Measurements from ENCODE around the gene TTC33.
"Not testable (repeated sequence)": the region's sequence is repeated elsewhere in the genome, so short reads cannot be mapped to it uniquely, and the experiment has no call there.

The TTC33 gene

GRCh38 chr5:40649463-40650030, 106.2 kb downstream of the TTC33 start:
- DNase-seq, result peak; percentile 16

DNA sequence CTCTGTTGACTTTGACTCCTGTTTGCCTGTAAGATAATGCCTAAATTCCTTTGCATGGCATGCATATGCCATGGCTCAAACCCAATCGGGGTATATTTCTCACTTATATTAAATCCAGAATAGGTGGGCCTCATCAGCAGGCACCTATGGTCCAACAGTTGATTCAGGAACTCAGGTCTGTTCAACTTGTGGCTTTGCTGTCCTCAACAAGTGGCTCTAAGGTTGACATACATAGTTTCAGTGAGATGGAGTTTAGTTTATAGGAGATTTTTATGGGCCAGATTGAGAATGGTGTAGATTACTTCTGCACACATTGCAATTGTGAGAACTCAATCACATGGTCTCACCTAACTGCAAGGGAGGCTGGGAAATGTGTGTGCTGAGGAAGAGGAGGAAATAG, 107.6 kb downstream of the TTC33 start:
- no peak for DNase-seq

DNA sequence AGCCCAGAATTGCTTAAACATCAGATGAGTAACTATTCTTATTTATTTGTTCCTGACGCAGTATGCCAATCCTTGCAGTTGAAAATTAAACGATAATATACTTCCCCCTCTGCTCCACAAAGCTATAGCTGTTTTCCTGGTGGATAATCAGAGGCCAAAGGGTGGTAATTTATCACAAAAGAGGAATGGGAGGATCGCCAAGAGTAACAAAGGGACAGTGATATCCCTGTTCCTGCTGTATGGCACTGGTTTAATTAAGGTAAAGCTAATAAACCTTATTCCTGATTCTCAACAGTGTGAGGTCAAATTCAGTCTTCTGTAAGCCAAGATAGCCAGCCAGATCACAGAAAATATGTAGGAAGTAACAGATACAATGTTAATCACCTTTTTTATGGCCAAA, 109.5 kb downstream of the TTC33 start:
- no peak for DNase-seq

GRCh38 chr5:40639531-40639930, 116.2 kb downstream of the TTC33 start:
- DNase-seq, result not testable (repeated sequence)

DNA sequence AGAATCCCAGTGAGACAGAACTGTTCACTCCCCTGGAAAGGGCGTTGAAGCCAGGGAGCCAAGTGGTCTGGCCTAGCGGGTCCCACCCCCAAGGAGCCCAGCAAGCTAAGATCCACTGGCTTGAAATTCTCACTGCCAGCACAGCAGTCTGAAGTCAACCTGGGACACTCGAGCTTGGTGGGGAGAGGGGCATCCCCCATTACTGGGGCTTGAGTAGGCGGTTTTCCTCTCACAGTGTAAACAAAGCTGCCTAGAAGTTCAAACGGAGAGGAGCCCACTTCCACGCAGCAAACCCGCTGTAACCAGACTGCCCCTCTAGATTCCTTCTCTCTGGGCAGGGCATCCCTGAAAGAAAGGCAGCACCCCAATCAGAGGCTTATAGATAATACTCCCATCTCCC, 121.2 kb downstream of the TTC33 start:
- no peak for DNase-seq

DNA sequence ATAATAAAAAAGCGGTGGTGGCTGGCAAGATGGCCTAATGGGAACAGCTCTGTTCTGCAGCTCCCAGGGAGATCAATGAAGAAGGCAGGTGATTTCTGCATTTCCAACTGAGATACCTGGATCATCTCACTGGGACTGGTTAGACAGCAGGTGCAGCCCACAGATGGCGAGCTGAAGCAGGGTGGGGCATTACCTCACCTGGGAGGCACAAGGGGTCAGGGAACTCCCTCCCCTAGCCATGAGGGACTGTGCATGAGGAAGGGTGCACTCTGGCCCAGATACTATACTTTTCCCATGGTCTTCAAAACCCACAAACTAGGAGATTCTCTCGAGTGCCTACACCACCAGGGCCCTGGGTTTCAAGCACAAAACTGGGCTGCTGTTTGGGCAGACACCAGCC, 121.6 kb downstream of the TTC33 start:
- no peak for DNase-seq

GRCh38 chr5:40631236-40631635, 124.5 kb downstream of the TTC33 start:
- no peak for DNase-seq

GRCh38 chr5:40630126-40630525, 125.6 kb downstream of the TTC33 start:
- no peak for DNase-seq

- DNase-seq, result peak; percentile 72
These were observed 127.4 kb downstream of the TTC33 start for GRCh38 chr5:40628407-40628806.

DNA sequence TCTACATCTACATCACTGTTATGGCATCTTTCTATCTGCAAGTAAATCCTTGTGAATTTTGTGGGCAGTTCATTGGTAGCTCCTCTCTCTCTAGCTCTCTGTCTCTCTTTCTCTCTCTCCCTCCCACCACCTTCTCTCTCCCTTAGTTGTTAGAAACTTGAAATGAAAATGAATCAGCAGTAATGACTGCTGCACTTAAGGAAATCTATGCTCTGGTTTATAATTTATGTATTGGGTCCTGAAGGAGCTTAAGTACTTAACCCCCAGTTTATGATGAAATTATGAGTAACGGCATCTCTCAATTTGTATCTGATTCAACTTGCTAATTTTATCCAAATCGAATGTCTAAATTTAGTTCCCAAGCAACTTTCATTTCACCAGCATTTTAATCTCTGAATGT, 128.1 kb downstream of the TTC33 start:
- no peak for DNase-seq

DNA sequence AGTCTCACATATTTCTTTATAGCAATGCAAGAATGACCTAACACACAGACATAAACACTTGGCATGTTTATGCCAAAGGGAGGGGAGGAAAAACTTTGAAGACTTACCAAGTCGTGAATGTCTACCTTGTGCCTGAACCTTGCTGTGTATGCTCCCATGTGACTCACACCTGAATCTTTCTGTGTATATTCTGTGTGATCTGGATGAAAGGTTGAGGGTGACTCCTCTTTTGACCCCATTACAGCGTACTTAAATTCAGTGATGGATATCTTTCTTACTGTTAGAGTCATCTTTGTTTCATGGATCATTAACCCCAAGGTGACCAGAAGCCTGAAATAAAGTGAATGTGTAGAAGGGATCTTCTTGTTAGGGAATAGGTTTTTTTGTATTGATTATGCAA, 129.0 kb downstream of the TTC33 start:
- DNase-seq, result no peak

GRCh38 chr5:40623480-40624420, 132.0 kb downstream of the TTC33 start:
- no peak for DNase-seq

DNA sequence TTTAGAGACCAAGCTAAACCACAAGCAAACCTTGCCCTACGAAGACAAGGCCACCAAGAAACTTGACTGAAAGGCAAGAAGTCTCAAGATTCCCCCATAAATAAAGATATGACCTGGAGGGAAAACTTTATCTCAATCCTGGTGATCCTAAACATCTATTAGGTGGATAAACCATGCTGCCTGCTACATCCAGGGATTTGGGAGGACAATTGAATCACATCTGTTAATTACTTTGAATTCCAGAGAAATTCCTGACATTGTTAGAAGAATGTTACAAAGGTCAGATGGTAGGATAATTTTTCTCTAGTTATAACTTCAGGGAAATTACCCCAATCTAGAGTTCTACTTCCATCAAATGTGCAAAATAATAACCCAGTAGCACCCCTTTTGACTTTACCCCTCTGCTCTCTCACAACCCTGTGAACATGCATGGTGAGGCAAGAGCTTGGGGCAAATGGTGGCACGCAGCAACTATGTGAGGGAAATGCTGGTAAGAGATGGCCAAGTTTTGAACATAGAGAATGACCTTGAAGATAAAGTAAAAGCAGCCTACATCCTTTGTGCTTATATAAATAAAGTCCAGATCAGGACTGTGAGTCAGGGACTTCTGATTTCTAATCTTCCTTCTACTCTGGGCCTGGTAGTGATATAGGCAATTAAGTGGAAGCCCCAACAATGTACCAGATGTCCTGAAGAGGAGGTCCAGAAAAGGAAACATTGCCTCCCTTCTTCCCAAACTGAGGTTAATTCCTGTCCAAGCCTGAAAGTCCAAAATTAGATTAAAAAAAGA, 133.1 kb downstream of the TTC33 start:
- no peak for DNase-seq

DNA sequence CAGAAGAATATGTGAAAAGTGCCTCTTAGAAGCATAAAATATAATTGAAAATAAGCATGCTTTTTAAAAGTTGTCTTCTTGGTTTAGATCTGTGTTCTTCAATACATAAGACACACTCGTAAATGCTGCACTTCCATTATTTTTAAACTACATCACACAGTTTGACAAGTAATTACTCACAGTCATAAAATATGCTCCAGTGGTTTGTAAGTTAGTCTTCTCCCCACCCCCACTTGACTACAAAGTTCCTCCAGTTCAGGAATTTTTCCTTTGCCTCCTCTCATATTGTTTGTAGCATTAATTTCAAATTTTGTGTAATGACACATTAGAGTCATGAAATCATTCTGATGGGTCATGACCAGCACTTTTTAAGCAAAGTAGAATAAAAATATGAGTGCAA, 136.3 kb downstream of the TTC33 start:
- DNase-seq, result no peak

- no peak for DNase-seq
These were observed 136.8 kb downstream of the TTC33 start for GRCh38 chr5:40618926-40619325.

GRCh38 chr5:40616781-40617180, 139.0 kb downstream of the TTC33 start:
- DNase-seq, result peak; percentile 28

- DNase-seq, result peak; percentile 62
These were observed 140.1 kb downstream of the TTC33 start for GRCh38 chr5:40615586-40616170.

DNA sequence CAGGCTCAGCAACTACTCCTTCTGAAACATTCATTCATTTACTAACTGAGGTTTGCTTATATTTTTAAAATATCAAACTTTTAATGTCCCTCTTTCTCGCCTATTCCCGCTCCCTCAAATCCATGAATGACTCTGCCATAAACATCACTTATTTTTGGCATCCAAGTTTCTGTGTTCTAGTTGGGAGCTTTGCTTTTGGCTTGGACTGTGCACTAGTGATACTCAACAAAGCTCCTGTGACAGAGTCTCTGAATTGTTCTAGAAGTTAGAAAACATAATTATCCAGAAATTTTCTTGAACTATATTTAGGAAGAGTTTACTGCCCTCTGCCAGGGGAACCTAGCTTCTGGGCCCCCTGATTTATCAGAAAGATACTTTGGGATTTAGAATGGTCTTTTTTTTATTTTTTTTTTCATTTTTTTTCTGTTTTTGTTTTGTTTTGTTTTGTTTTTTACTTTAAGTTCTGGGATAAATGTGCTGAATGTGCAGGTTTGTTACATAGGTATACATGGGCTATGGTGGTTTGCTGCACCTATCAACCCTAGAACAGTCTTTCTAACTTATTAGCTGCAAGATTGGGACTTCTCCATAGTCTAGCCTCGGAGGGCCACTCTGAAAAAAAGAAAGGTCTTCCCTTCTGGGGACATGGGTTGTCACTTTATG, 140.7 kb downstream of the TTC33 start:
- DNase-seq, result no peak

DNA sequence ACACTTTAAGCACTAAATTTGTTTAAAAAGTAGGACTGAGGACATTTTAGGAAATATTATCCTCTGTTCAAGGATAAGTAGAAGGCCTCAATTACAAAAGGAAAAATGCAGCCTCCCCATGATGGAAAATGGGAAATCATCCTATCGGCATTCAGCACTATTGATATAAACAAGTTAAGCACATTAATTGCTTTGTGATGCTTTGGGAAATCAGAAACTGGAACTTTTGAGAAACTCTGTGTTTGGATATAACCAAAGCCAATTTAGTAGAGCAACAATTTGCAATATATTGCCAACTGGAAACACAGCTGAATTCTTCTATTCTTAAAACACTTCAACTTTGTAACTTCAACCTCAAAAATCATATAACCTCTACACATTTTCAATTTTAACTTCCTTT, 141.3 kb downstream of the TTC33 start:
- DNase-seq, result no peak

GRCh38 chr5:40607202-40607601, 148.6 kb downstream of the TTC33 start:
- DNase-seq, result no peak

- no peak for DNase-seq
These were observed 149.5 kb downstream of the TTC33 start for GRCh38 chr5:40606077-40606765.
